ENCODE data around the gene SLC25A24. TPM values are rescaled to one million over a fixed set of nuclear protein-coding genes. Genes with fewer than 3 reads are reported as not detected.

The SLC25A24 gene
- total and polyA plus RNA-seq, 9 of the 15 experiments (the other 6 are each of a cell fraction or from before 2014, with no cell fraction given), result 6.9 to 34.9 (median 25.4) TPM

DNA sequence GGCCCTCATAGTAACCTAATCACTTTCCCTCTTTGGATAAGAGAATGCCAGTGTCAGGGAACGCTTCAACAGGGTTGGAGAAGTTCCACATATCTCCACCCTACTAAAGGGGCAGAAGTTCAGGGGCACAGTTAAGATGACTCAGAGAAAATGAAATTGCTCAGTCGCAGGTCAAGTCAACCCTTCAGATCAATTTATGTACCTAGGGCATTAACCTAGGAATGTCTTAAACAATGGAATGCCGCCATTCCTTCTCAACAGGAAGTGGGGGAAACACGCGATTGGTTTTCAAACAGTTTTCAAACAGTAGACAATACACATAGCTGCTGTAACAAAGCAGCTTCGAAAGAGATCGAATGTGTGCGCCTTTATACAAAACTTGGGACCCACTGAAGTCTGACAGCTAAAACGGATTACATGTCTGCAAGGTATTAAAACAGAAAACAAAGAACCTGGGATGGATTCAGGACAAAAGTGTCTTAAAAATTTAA lies 897 bp downstream of the SLC25A24 start (continued):
- TF ChIP-seq, protein P1, sequence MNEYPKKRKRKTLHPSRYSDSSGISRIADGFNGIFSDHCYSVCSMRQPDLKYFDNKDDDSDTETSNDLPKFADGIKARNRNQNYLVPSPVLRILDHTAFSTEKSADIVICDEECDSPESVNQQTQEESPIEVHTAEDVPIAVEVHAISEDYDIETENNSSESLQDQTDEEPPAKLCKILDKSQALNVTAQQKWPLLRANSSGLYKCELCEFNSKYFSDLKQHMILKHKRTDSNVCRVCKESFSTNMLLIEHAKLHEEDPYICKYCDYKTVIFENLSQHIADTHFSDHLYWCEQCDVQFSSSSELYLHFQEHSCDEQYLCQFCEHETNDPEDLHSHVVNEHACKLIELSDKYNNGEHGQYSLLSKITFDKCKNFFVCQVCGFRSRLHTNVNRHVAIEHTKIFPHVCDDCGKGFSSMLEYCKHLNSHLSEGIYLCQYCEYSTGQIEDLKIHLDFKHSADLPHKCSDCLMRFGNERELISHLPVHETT (CRISPR knock-in tag; conservative IDR thresholded peaks at IDR 0.05 in 1 of 2, IDR thresholded peaks at IDR 0.05 in 1 of 2), result no peak
- TF ChIP-seq ZNF75A (CRISPR knock-in tag; IDR thresholded peaks at IDR 0.05) (no peak), NFE2 (IDR thresholded peaks at IDR 0.05; ENCODE audit: low read depth) (peak; percentile 78), ZNF121 (CRISPR knock-in tag; conservative IDR thresholded peaks at IDR 0.05) (no peak), SMARCE1 (IDR thresholded peaks at IDR 0.05) (peak; percentile 41; the same call in 1 of the 2 replicates), TCFL5 (CRISPR knock-in tag; conservative IDR thresholded peaks at IDR 0.05) (no peak), KDM1A (IDR thresholded peaks at IDR 0.05) (no peak), ZFP30 (CRISPR knock-in tag; IDR thresholded peaks at IDR 0.05; ENCODE audit: borderline replicate concordance) (no peak), MGA (IDR thresholded peaks at IDR 0.05) (no peak), HDAC8 (tag; IDR thresholded peaks at IDR 0.05) (no peak)

All from K562 (cell line).